Nucleus accumbens (tissue), 56 donors: ENCODE measurements around the gene UNC5CL.
"Not testable (repeated sequence)": the region's sequence is repeated elsewhere in the genome, so short reads cannot be mapped to it uniquely, and the experiment has no call there.

Experiments used
- DNase-seq, 56 donors: peaks; one replicate each; lab custom pipeline; 2025; lab: John Stamatoyannopoulos, UW

Gene UNC5CL

GRCh38 chr6:41042226-41043055 lies 3.4 kb upstream of the UNC5CL start, which contains the start of gene TSPO2:
Gene TSPO2, plus strand, starts transcription at chr6:41042467. Its CDS starts 519 bp downstream, at chr6:41042986.
- no peak for DNase-seq

- DNase-seq: no peak
These were observed 2.0 kb upstream of the UNC5CL start for GRCh38 chr6:41040940-41041536.

GRCh38 chr6:41040101-41040939 lies 1.3 kb upstream of the UNC5CL start:
- no peak for DNase-seq

- no peak for DNase-seq
These were observed 816 bp downstream of the UNC5CL start for GRCh38 chr6:41038205-41038604.

GRCh38 chr6:41037107-41037900 lies 1.7 kb downstream of the UNC5CL start:
- peak in 6 of 56 donors; percentile 3 to 16 (median 12) for DNase-seq

- no peak for DNase-seq
These were observed 2.4 kb downstream of the UNC5CL start for GRCh38 chr6:41036601-41037000.

- no peak for DNase-seq
These were observed 2.8 kb downstream of the UNC5CL start for GRCh38 chr6:41036186-41036585.

- no peak for DNase-seq
These were observed 5.2 kb downstream of the UNC5CL start for GRCh38 chr6:41033776-41034175.

- no peak for DNase-seq
These were observed 6.2 kb downstream of the UNC5CL start for GRCh38 chr6:41032830-41033229.

GRCh38 chr6:41028561-41029412 lies 10.2 kb downstream of the UNC5CL start:
- DNase-seq: no peak

GRCh38 chr6:41027799-41028560 lies 11.0 kb downstream of the UNC5CL start:
- DNase-seq: peak in 49 of 56 donors; percentile 13 to 84 (median 41)

GRCh38 chr6:41027241-41027640 lies 11.8 kb downstream of the UNC5CL start:
- DNase-seq: no peak

- no peak for DNase-seq
These were observed 13.0 kb downstream of the UNC5CL start for GRCh38 chr6:41025966-41026530.

- no peak for DNase-seq
These were observed 15.9 kb downstream of the UNC5CL start for GRCh38 chr6:41023114-41023513.

- DNase-seq: no peak
These were observed 16.7 kb downstream of the UNC5CL start for GRCh38 chr6:41022294-41022693.

GRCh38 chr6:41021832-41022231 lies 17.2 kb downstream of the UNC5CL start:
- peak in 3 of 56 donors; percentile 4 to 38 (median 6) for DNase-seq

GRCh38 chr6:41017663-41018062 lies 21.4 kb downstream of the UNC5CL start:
- no peak for DNase-seq

- not testable (repeated sequence) for DNase-seq
These were observed 23.2 kb downstream of the UNC5CL start for GRCh38 chr6:41015860-41016259.
